Right hindlimb (tissue), 1 donor: Measurements from ENCODE around the gene RBBP5.

Experiments
- DNase-seq: peaks from one replicate; pipeline ENCODE4 v3.0.0-alpha.2; 2018

Gene RBBP5

DNA sequence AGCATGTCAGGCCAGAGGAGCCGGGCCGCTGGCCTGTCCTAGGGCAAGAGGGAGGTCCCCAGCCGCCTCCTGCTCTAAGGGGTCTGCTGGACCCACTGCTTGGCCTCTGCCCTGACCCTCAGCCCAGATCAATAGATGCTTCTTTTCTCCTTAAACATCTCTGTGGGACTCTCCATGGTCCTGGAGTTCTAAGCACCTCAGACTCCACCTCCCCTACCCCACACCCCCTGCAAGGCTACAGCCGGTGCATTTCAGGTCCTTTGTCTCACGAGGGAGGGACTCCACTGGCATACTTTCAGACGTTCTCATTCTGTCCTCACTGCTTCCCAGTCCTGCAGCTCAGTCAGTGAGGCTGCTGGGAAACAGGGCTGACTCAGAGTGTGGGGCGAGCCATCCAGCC, 67.8 kb downstream of the RBBP5 start:
- no peak for DNase-seq

GRCh38 chr1:205053296-205053695, 68.5 kb downstream of the RBBP5 start:
- no peak for DNase-seq

- DNase-seq: no peak
Observed at GRCh38 chr1:205052690-205053089, 69.1 kb downstream of the RBBP5 start.

GRCh38 chr1:205049479-205049878, 72.3 kb downstream of the RBBP5 start:
- DNase-seq: no peak

GRCh38 chr1:205048382-205048781, 73.4 kb downstream of the RBBP5 start:
- no peak for DNase-seq

DNA sequence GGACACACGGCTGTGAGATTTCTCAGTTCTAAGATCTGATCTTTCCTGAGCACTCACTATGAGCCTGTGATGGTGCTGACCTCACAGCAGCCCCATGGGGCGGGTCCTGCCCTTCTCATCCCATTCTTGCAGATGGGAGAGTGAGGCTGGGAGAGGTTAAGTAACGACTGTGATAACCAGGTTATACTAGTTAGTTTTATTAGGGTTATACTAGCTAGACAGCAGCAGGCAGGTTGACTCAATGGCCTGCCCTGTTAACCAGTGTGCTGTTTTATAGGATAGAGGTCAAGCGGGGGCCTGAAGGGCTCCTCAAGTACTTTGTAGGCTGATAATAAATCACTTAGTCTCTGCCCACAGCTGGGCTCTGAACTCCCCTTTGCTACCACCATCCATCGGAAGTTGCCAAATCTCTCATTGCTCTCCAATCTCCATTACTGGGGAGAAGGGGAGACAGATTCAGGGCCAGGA, 74.0 kb downstream of the RBBP5 start:
- no peak for DNase-seq

- DNase-seq: no peak
Observed at GRCh38 chr1:205046870-205047269, 74.9 kb downstream of the RBBP5 start.

- no peak for DNase-seq
Observed at GRCh38 chr1:205045146-205045545, 76.6 kb downstream of the RBBP5 start.

DNA sequence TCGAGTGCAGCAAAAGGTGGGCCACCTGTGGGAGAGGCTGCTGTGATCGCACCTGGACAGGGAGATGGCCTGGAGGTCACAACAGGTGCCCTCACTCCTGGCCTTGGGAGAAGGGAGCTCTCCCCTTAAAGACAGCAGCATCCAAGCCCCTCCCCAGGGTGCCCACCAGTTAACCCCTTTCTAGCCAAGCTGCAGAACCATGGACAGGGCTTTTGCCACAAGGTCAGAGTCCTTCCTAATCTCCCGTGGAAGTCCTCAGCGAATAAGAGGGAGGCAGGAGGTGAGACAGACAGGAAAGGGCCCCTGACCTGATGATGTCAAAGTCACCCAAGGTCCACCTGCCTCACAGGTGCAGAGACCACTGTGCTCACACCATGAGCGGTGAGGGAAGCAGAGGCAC, 77.0 kb downstream of the RBBP5 start:
- no peak for DNase-seq

DNA sequence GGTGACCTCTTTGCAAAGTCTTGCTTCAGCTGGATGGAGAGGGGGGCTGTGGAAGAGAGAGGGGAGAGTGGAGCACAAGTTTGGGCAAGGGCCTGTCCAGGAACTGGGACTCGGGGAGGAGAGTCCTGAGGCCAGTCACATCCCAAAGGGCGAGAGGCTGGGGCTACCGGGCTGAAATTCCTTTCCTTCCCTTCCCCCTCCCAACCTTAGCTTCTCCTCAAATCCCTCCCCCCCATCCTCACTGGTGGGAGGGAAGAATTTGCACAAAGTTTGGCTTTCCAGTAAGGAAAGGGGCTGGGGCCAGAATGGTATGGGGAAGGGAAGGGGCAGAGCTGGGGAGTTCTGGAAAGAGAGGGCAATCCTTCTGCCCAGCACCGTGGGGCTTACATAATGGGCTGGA, 77.9 kb downstream of the RBBP5 start:
- no peak for DNase-seq

GRCh38 chr1:205042911-205043806, 78.6 kb downstream of the RBBP5 start, which contains the start of gene CNTN2:
TSS of gene CNTN2 (plus strand) at chr1:205043212. CDS start at chr1:205053186, 9,974 bp downstream.
- peak; percentile 44 for DNase-seq

GRCh38 chr1:205041998-205042910, 79.5 kb downstream of the RBBP5 start:
- no peak for DNase-seq

DNA sequence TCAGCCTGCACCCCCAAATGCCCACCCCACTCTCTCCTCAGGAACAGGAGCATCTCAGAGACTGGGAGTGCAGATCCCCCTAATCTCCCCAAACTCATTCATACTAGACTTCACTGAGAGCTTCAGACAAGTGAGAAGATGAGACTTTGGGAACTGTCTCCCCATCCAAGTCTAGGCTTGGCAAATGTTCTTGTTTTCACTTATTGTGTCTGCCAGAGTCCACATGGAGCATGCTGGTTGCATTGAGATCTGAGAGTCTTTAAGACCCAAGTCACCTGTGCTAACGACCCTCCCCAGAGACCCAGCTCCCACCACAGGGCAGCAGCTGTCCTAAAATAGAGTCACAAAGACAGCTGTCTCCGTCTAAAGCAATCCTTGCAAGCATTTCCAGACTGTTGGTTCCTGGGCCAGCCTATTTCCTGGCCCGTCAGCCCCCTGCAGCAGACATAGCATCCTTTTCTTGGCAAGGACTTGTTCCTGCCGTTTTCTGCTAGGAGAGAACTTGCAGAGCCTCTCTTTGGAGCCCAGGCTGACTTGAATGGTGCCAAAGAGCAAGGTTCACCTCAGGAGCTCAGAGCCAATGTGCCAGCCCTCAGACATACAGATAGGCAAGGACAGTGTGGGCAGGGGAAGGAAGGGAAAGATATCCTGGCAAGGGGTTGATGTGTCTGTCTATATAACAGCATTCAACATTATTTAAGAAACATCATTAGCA, 80.6 kb downstream of the RBBP5 start:
- DNase-seq: no peak

GRCh38 chr1:205038132-205038786, 83.5 kb downstream of the RBBP5 start:
- no peak for DNase-seq

GRCh38 chr1:205037539-205037938, 84.2 kb downstream of the RBBP5 start:
- DNase-seq: no peak
